ENCODE results near the gene DHODH. TPM values are rescaled to one million over a fixed set of nuclear protein-coding genes. Genes with fewer than 3 reads are reported as not detected.

The DHODH gene
- total and polyA plus RNA-seq, 10 of the 15 experiments (the other 5 are each of a cell fraction or from before 2014, with no cell fraction given), result 3.4 to 23.3 (median 13.2) TPM

DNA sequence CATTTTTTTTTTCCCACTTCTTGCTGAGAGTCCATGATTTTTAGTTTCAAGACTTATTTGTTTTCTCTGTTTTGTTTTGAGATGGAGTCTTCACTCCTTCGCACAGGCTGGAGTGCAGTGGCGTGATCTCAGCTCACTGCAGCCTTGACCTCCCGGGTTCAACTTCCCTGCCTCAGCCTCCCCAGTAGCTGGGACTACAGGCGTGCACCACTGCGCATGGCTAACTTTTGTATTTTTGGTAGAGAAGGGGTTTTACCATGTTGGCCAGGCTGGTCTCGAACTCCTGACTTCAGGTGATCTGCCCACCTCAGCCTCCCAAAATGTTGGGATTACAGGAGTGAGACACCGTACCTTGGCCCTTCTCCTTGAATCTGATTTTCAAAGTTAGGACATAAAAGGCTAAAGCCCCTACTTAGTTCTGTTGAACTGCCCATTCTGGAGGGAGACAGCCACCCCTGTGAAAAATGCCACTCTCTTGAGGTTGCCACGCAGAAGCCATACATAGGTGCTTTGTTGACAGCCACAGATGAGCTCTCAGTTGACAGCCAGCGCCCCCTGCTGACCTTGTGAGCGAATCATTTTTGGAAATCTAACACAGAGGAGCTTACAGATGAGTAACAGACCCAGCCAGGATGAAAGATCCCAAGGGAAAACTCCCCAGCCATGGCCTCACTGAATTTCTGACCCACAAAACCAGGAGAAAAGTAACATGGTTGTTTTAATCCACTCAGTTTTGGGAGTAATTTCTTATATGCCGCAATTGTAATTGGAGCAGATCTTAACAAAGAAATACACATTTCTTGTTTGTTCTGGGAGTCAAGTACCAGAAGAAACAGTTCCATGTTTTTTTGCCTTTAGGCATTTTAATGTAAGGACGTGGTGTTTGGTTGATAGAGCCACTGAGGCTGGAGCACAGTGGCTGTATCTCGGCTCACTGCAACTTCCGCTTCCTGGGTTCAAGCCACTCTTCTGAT lies 47.2 kb upstream of the DHODH start:
- Histone ChIP-seq H3K9me3 (replicated peaks; ENCODE audit: control insufficient read depth, insufficient read depth, low read length) (no peaks in the 10 kb centered on the region; the same call in 2 of the 3 replicates), H3K27ac (ENCODE audit: control insufficient read depth, insufficient read depth) (no peak overlapping the region), H2AFZ (ENCODE audit: control insufficient read depth, low read depth, low read length) (0 out of 2 replicates have a peak overlapping the region, but pooled peaks have one; percentile 3), H3K4me1 (ENCODE audit: control insufficient read depth, insufficient read depth, low read length) (peaks cover 9% of the 10 kb centered on the region), H3K9ac (ENCODE audit: control insufficient read depth, insufficient read depth, low read length) (no peak overlapping the region), H3K79me2 (ENCODE audit: control insufficient read depth, insufficient read depth, low read length) (no peaks in the 10 kb centered on the region), H3K27me3 (replicated peaks in 1 of 2; ENCODE audit: control insufficient read depth in 2 of 2, insufficient read depth in 2 of 2, low read length in 1 of 2) (no peaks in the 10 kb centered on the region; a peak in 1 of 4 replicates), H4K20me1 (ENCODE audit: control insufficient read depth, insufficient read depth) (no peaks in the 10 kb centered on the region), H3K4me2 (ENCODE audit: control insufficient read depth, insufficient read depth) (no peak overlapping the region), H3K4me3 (no peak overlapping the region), H3K36me3 (ENCODE audit: control insufficient read depth in 2 of 2, insufficient read depth in 2 of 2, low read length in 1 of 2) (no peaks in the 10 kb centered on the region)
- CTCF ChIA-PET, result interaction anchor here (0.6 to 2.7 kb wide), 63 partner anchors 10 to 548 kb away, joined by 3 to 42 read pairs (median 4); partner anchors contain the start of gene ZNF821
- SMC1A ChIA-PET (ENCODE audit: uncharacterized antibody, unreplicated experiment), result interaction anchor here (0.6 to 5.1 kb wide), 32 partner anchors 10 to 396 kb away, joined by 3 to 31 read pairs (median 4); no protein-coding TSS in a partner anchor
- DNase-seq (ENCODE audit: low read depth, low spot score) (peak; percentile 52), FAIRE-seq (peak; percentile 83), ATAC-seq (peak; percentile 96)
- in situ Hi-C loops (cut with MboI), result no loop called here
- 35% methylated on average over 14 of the region's 14 CpGs for WGBS (ENCODE audit: insufficient coverage, insufficient replicate concordance, low lambda C conversion rate, missing lambda C conversion rate)
- RAD21 ChIA-PET (ENCODE audit: unreplicated experiment), result interaction anchor here (0.6 to 3.1 kb wide), 30 partner anchors 10 to 549 kb away, joined by 3 to 31 read pairs (median 3); partner anchors contain the start of genes IST1 and ZNF821
- intact Hi-C loops (cut with micrococcal nuclease; ENCODE audit: unreplicated experiment), result loop anchor here (1.0 to 10.0 kb wide), 4 partner anchors 78 to 317 kb away; no protein-coding TSS in a partner anchor
- POLR2A ChIA-PET, result interaction anchor here (1.0 kb wide), 1 partner anchor 77 kb away, joined by 4 read pairs; the partner anchor contains the start of gene ZNF821
- BruUV-seq (replicated peaks), result no TSS peak
- no peak for TF ChIP-seq USF1 (IDR thresholded peaks at IDR 0.05; ENCODE audit: borderline replicate concordance, extremely low read length, insufficient read depth, low read depth, low read length)
- no peak for TF ChIP-seq NR2F1 (conservative IDR thresholded peaks at IDR 0.05)
- no peak for TF ChIP-seq POU2F2 (IDR thresholded peaks at IDR 0.05; ENCODE audit: borderline replicate concordance, low read depth, low read length)
- no peak for TF ChIP-seq RBBP5 (conservative IDR thresholded peaks at IDR 0.05)
- peak; percentile 18 for TF ChIP-seq MEF2B (IDR thresholded peaks at IDR 0.05; ENCODE audit: partially characterized antibody, poor library complexity, severe bottlenecking)
- TF ChIP-seq SMC3 (IDR thresholded peaks at IDR 0.05; ENCODE audit: borderline replicate concordance, low read length), result peak; percentile 86
- TF ChIP-seq YY1 (IDR thresholded peaks at IDR 0.05; ENCODE audit: low read depth, low read length), result 0 out of 2 replicates have a peak, but pooled peaks have one; percentile 27
- no peak for TF ChIP-seq ZNF274 (IDR thresholded peaks at IDR 0.05; ENCODE audit: insufficient read depth, insufficient read length)
- TF ChIP-seq RB1 (IDR thresholded peaks at IDR 0.05; ENCODE audit: borderline replicate concordance), result no peak; the same call in 1 of the 2 replicates
- peak; percentile 51 for TF ChIP-seq SKIL (IDR thresholded peaks at IDR 0.05; ENCODE audit: low read depth, poor library complexity, severe bottlenecking)
- peak; percentile 94 for TF ChIP-seq RAD21 (IDR thresholded peaks at IDR 0.05; ENCODE audit: insufficient read depth, low read depth, low read length)
- TF ChIP-seq SMARCA5 (IDR thresholded peaks at IDR 0.05), result peak; percentile 61; the same call in 1 of the 2 replicates
- TF ChIP-seq, protein P1, sequence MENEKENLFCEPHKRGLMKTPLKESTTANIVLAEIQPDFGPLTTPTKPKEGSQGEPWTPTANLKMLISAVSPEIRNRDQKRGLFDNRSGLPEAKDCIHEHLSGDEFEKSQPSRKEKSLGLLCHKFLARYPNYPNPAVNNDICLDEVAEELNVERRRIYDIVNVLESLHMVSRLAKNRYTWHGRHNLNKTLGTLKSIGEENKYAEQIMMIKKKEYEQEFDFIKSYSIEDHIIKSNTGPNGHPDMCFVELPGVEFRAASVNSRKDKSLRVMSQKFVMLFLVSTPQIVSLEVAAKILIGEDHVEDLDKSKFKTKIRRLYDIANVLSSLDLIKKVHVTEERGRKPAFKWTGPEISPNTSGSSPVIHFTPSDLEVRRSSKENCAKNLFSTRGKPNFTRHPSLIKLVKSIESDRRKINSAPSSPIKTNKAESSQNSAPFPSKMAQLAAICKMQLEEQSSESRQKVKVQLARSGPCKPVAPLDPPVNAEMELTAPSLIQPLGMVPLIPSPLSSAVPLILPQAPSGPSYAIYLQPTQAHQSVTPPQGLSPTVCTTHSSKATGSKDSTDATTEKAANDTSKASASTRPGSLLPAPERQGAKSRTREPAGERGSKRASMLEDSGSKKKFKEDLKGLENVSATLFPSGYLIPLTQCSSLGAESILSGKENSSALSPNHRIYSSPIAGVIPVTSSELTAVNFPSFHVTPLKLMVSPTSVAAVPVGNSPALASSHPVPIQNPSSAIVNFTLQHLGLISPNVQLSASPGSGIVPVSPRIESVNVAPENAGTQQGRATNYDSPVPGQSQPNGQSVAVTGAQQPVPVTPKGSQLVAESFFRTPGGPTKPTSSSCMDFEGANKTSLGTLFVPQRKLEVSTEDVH (IDR thresholded peaks at IDR 0.05; ENCODE audit: low read depth, partially characterized antibody), result no peak
- TF ChIP-seq POLR2AphosphoS2 (IDR thresholded peaks at IDR 0.05; ENCODE audit: low read depth, low read length), result no peak
- TF ChIP-seq EED (IDR thresholded peaks at IDR 0.05; ENCODE audit: low read depth), result peak; percentile 32; the same call in 1 of the 2 replicates

Measured in GM12878 (cell line).